DMS153 treated with DMSO at 0.1 percent for 48 hours (cell line): ENCODE results near the gene TLN1.

Source experiments
- DNase-seq: peaks from one replicate; lab custom pipeline; 2025; ENCODE audit not compliant: unreplicated experiment; lab: John Stamatoyannopoulos, UW

TLN1 gene

DNA sequence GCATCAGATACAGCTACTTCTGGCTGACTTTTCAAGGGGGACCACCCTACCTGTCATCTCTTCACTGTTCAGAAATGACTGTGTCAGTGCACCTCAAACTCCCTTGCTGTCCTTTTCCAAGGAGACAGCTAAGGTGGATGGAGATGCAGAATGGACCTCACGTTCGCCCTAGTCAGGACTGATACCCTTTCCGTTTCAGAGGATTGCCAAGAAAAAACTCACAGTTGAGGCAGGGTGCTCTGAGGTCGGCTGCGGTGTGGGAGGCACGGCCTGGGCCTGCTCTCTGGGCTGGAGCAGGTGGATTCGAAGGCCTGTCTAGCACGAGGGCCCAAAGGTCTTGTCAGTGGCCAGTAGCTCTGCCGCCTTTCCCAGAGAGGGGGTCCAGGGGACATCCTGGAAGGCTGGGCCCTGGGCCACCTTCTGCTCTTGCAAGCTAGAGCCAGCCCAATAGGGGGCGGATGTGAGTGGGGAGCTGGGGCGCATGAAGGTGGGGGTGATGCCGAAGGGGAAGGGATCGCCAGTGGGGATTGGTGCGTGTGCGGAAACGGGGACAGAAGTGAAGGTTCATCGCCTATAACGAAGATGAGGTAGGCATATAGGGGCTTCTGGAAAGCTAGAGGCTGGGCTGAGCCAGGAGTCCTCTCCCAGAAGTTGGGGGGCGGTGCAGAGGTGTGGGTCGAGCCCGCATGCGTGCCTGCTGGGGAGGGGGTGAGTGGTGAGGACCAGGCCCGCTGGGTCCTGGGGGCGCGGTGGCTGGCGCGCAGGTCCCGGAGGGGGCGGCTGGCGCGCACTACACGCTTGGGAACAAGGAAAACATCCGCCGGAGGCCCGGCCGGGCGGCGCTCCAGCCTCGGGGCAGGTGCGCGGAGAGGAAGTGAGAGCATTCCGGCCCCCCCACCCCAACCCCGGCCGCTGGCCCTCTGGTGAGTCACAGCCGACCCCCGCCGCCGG lies 24.6 kb upstream of the TLN1 start:
- peak; percentile 86 for DNase-seq

GRCh38 chr9:35755071-35755470 lies 23.1 kb upstream of the TLN1 start:
- no peak for DNase-seq

DNA sequence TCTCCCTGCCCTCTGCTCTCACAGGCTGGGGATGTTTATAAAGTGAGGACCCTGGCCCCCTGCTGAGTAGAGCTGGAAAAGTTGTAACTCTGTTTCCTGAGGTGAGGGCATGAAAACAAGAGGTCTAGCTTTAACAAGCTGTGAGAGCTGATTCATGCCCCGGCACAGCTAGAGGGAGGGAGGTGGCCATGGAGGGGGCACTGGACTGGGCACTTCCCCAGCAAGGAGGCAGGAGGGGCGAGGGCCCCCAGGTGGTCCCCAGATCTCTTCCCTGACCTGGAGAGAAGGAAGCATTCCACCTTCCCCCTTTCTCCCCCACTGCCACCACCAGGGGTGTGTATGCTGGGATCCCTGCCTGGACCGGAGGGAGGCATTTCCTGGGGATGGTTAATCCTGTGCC lies 22.3 kb upstream of the TLN1 start, which contains the start of gene MSMP:
TSS of gene MSMP (minus strand) at position 13 of the 400 bp plus-strand sequence. CDS start 147 bp downstream, outside the sequence.
- no peak for DNase-seq

DNA sequence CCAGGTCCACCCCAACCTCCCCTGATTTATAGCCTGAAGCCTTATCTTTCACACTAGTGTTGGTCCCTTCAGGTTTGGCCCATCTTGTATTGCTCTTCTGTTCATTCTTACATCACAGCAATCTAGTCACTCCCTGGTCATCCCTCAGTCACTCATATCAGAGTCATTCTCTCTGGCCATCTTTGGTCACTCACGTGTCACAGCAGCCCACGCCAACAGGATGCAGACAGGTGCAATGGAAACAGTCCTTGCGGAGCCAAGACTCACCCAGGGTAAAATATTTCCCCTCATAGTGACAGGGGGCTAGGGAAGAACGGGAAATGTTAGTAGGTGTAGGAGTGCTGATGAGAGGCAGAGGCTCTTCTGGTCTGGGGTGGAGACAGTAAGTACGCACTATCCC lies 21.5 kb upstream of the TLN1 start:
- DNase-seq = no peak

GRCh38 chr9:35750256-35750531 lies 18.2 kb upstream of the TLN1 start:
- DNase-seq = no peak

GRCh38 chr9:35749515-35750255 lies 17.7 kb upstream of the TLN1 start:
- DNase-seq = no peak

DNA sequence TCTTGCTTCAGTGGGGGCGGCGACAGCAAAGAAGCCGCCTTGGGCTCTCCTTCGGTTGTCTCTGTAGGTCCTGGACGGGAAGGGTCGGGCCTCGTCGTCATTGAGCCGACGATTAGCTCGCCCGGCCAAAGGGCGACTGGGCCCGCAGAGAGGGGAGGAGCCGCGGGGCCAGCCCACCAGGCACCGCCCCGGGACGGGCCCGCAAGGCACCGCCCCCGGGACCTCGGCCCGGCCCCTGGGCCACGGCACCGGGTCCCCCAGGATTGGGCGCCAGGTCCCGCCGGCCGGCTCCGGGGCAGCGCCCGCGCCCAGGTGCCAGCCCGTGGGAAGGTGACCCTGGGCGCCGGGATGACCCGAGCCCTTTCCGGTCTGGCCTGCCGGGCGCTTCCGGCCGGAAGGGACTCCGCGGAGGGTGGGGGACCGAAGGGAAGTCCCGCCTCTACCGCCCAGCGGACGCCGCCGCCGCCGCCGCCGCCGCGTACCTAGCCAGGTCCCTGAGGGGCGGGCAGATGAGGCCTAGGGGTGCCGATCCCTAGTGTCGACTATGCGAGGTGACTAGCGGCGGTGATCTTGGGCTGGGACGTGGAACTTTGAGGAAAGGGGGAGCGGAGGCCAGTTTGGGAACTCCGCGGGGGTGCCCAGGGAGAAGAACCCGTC lies 17.0 kb upstream of the TLN1 start, which contains the start of the genes GBA2 and RGP1:
TSS of gene GBA2 (minus strand) at position 371 of the 657 bp plus-strand sequence. CDS start 524 bp downstream, outside the sequence.
TSS of gene RGP1 (plus strand) at position 430 of the 657 bp plus-strand sequence. CDS start 469 bp downstream, outside the sequence.
- DNase-seq = peak; percentile 22

DNA sequence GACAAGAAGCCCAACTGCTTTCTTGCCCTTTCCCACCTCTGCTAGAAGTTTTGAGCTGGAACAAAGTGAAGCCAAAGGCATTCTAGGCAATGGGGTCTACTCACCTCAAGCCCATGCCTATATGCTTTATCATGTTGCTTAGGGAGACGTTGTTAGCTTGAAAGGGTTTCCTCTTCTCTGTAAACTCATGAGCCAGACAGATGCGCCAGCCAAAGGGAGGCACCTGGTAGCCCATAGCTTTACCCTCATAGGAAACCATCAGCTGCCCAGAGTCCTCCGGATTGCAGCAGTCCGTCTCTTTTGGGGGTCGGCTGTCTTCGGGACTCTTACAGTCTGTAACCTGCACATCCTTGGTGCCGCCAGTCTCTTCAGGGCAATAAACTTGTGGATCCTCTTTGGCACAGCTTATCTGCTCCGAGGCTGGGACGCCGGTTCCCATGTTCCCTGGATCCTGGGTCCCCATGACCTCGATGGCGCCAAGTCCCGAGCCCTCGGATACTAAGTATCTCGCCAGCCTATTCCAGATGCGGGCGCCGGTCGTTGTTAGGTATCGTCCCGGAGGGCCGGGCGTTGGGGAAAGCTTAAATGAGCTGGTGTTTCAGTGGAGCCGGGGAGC lies 16.4 kb upstream of the TLN1 start:
- no peak for DNase-seq

GRCh38 chr9:35746583-35746982 lies 14.6 kb upstream of the TLN1 start:
- DNase-seq = no peak

GRCh38 chr9:35745569-35745968 lies 13.6 kb upstream of the TLN1 start:
- no peak for DNase-seq

DNA sequence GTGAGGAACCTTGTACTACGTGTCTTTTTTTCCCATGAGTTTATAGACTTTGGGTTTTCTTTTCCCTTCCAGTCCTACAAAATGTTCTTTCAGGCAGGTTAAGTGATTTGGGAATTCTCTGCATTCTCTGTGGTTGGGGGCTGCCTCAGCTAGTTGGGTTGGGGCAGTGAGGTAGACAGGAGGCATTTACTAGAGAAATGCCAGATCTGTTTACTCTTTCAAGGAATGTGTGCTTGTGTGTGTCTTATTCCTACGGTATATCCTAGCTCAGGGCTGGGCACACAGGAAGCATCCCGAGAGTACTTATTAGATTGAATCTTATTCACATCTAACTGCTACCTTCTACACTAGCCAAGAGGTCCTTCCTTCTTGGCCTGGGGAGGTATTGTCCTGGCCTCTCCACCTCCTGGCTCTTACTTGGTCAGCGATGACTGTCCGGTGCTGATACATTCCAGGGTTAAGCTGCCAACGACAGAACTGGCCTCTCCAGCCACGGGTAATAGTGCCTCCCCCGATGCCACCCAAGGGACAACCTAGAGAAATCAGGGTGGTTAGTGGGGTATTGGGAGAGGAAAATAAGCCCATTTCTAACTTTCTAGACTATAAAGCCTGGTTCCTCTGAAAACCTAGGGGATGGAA lies 12.0 kb upstream of the TLN1 start:
- DNase-seq = no peak

- no peak for DNase-seq
Observed at GRCh38 chr9:35743452-35743851, 11.5 kb upstream of the TLN1 start.

DNA sequence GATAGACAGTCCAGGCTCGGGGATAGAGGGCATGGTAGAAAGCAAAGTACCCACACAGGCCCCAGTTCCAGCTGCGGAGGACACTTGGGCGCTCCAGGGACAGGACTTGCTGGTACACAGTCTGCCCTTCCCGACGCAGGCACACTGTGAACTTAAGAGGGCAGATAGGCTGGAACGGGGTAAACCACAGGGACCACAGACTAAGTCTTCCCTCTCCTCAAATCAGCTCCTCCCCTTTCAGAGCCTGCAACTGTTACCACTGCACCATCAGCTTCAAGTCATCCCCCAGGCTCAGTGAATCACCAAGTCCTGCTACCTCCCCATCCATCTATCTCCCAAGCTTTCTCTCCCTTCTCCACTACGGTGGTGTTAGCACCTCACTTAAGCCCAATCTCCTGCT lies 9.7 kb upstream of the TLN1 start:
- no peak for DNase-seq

GRCh38 chr9:35740243-35740642 lies 8.2 kb upstream of the TLN1 start:
- DNase-seq = no peak

- no peak for DNase-seq
Observed at GRCh38 chr9:35738924-35739323, 6.9 kb upstream of the TLN1 start.

GRCh38 chr9:35738186-35738585 lies 6.2 kb upstream of the TLN1 start:
- DNase-seq = no peak

DNA sequence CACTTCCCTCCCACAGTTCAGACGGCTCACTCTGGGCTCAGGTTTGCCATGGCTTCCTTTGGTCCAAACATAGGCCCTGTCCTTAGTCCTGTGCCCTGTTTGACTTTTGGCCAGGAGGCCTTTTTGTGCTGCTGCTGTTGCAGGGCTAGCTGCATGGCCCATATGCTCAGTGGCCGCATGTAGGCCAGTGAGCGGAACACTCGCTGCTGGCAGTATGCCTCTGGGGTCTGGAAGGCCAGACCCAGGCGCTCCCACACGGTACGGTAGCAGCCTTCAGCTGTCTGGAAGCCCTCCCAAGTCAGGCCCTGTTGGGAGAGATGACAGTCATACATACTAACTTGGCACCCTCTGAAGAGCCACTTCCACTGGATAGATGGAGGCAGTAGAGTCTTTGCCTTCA lies 5.1 kb upstream of the TLN1 start:
- no peak for DNase-seq

- DNase-seq = peak; percentile 9
Observed at GRCh38 chr9:35736201-35736633, 4.2 kb upstream of the TLN1 start.

GRCh38 chr9:35734096-35734495 lies 2.1 kb upstream of the TLN1 start:
- no peak for DNase-seq

DNA sequence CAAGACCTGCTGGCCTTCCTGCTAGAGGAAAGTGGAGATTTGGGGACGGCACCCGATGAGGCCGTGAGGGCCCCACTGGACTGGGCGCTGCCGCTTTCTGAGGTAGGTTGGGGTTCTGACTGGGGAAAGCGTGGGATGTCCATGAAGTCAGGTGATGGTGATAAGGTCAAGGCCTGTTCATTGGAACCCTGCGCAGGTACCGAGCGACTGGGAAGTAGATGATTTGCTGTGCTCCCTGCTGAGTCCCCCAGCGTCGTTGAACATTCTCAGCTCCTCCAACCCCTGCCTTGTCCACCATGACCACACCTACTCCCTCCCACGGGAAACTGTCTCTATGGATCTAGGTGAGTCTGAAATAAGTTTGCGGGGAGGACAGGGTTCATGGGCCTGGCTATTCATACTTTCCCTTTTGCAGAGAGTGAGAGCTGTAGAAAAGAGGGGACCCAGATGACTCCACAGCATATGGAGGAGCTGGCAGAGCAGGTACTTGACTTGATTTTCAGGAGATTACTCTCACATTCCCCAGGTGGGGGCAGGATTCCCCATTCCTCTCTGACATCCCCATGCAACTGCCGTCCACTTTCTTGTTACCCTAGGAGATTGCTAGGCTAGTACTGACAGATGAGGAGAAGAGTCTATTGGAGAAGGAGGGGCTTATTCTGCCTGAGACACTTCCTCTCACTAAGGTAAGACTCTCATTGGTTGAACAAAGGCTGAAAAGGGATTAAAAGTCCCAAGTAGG lies 976 bp upstream of the TLN1 start:
- peak; percentile 10 for DNase-seq
